Measurements from ENCODE around the gene PPM1A. TPM values are rescaled to one million over a fixed set of nuclear protein-coding genes. Genes with fewer than 3 reads are reported as not detected.
A peak's percentile ranks its signal among the peaks of the same experiment; 100 is the strongest.
"Not testable (repeated sequence)": the region's sequence is repeated elsewhere in the genome, so short reads cannot be mapped to it uniquely, and the experiment has no call there.

PPM1A gene
- total RNA-seq, 2 experiments from 2014 or later: 40.5 to 47.2 TPM

DNA sequence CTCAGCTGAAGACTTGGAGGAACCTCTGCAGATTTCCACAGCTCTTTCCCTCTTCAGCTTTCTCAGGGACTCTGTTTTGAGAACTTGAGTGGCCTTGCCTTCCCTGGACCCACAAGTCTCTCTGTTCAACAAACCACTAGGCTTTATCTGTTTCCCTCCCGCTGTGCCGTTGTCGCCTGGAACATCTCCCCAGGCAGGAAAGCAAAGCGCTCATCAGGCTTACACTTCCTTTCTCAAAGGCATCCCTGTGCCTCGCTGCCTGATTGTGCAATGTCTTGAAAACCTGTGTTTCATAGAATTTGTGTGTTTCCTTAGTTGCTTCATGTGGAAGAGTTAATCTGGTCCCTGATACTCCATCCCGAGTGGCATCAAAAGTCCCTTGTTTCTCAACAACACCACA, 64.1 kb downstream of the PPM1A start:
- no peaks in the 10 kb centered on the region for H3K36me3 Mint-ChIP-seq
- H3K4me3 Mint-ChIP-seq: no peak overlapping the region
- no peaks in the 10 kb centered on the region for H3K4me1 Mint-ChIP-seq
- peaks cover 20% of the 10 kb centered on the region for H3K27me3 Mint-ChIP-seq
- DNase-seq: no peak
- H3K9me3 Mint-ChIP-seq: no peaks in the 10 kb centered on the region
- no peak overlapping the region for H3K27ac Mint-ChIP-seq

- Mint-ChIP-seq H3K36me3 (no peaks in the 10 kb centered on the region), H3K27me3 (peaks cover 20% of the 10 kb centered on the region), H3K9me3 (no peaks in the 10 kb centered on the region), H3K4me3 (no peak overlapping the region), H3K27ac (no peak overlapping the region), H3K4me1 (no peaks in the 10 kb centered on the region)
- no peak for DNase-seq
These were observed 66.4 kb downstream of the PPM1A start for GRCh38 chr14:60315196-60315990.

- Mint-ChIP-seq H3K36me3 (no peaks in the 10 kb centered on the region), H3K9me3 (no peaks in the 10 kb centered on the region), H3K27me3 (peaks cover 16% of the 10 kb centered on the region), H3K4me1 (no peaks in the 10 kb centered on the region), H3K4me3 (no peak overlapping the region), H3K27ac (no peak overlapping the region)
- no peak for DNase-seq
These were observed 68.6 kb downstream of the PPM1A start for GRCh38 chr14:60317609-60318008.

DNA sequence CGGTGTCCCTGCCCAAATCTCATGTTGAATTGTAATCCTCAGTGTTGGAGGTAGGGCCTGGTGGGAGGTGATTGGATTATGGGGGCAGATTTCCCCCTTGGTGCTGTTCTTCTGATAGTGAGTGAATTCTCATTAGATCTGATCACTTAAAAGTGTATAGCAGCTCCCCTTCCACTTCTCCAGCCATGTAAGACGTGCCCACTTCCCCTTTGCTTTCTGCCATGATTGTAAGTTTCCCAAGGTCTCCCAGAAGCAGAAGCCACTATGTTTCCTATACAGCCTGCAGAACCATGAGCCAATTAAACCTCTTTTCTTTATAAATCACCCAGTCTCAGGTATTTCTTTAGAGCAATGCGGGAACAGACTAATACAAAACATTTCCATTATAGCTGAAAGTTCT, 71.8 kb downstream of the PPM1A start:
- H3K4me3 Mint-ChIP-seq, H3K36me3 Mint-ChIP-seq, H3K9me3 Mint-ChIP-seq, H3K4me1 Mint-ChIP-seq, DNase-seq, H3K27ac Mint-ChIP-seq: not testable (repeated sequence)
- peaks cover 16% of the 10 kb centered on the region for H3K27me3 Mint-ChIP-seq

- H3K27me3 Mint-ChIP-seq: peaks cover 22% of the 10 kb centered on the region
- peaks cover 13% of the 10 kb centered on the region for H3K4me1 Mint-ChIP-seq
- no peak for DNase-seq
- H3K9me3 Mint-ChIP-seq: no peaks in the 10 kb centered on the region
- no peak overlapping the region for H3K27ac Mint-ChIP-seq
- no peak overlapping the region for H3K4me3 Mint-ChIP-seq
- H3K36me3 Mint-ChIP-seq: no peaks in the 10 kb centered on the region
These were observed 74.3 kb downstream of the PPM1A start for GRCh38 chr14:60323199-60323896.

DNA sequence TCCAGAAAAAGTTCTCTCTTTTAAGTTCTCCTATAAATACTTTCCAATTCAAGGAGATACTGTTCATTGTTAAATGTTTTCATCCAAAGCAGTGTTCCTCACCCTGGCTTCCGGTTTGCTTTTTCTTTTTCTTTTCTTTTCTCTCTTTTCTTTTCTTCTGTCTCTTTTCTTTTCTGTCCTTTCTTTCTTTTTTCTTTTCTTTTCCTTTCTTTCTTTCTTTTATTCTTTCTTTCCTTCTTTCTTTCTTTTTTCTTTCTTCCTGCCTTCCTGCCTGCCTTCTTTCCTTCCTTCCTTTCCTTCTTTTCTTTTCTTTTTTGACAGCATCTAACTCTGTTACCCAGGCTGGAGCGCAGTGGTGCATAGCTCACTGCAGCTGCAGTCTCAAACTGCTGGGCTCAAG, 75.8 kb downstream of the PPM1A start:
- Mint-ChIP-seq H3K27ac (no peak overlapping the region), H3K36me3 (no peaks in the 10 kb centered on the region), H3K4me3 (no peak overlapping the region), H3K27me3 (peaks cover 22% of the 10 kb centered on the region), H3K4me1 (peaks cover 21% of the 10 kb centered on the region), H3K9me3 (no peaks in the 10 kb centered on the region)
- no peak for DNase-seq

DNA sequence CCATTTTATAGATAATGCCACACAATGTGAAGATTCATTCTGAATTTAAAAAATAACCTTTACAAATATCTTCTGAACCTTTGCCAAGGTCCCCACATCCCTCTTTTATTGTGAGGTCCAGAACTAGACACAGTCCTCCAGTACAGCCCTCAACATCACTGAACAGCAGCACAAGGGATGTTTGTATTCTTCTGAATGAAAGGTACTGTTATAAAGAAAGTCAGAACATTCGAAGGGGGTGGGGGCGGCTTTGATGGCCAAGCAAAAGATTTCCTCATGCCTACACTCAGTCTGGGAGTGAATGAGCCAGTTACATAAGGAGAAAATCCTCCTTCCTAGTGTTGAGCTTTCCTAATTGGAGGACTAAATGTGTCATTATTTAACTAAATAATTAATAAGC, 77.3 kb downstream of the PPM1A start:
- peaks cover 22% of the 10 kb centered on the region for H3K27me3 Mint-ChIP-seq
- H3K27ac Mint-ChIP-seq: no peak overlapping the region
- H3K36me3 Mint-ChIP-seq: no peaks in the 10 kb centered on the region
- H3K4me3 Mint-ChIP-seq: no peak overlapping the region
- H3K4me1 Mint-ChIP-seq: peaks cover 27% of the 10 kb centered on the region
- DNase-seq: no peak
- H3K9me3 Mint-ChIP-seq: no peaks in the 10 kb centered on the region

DNA sequence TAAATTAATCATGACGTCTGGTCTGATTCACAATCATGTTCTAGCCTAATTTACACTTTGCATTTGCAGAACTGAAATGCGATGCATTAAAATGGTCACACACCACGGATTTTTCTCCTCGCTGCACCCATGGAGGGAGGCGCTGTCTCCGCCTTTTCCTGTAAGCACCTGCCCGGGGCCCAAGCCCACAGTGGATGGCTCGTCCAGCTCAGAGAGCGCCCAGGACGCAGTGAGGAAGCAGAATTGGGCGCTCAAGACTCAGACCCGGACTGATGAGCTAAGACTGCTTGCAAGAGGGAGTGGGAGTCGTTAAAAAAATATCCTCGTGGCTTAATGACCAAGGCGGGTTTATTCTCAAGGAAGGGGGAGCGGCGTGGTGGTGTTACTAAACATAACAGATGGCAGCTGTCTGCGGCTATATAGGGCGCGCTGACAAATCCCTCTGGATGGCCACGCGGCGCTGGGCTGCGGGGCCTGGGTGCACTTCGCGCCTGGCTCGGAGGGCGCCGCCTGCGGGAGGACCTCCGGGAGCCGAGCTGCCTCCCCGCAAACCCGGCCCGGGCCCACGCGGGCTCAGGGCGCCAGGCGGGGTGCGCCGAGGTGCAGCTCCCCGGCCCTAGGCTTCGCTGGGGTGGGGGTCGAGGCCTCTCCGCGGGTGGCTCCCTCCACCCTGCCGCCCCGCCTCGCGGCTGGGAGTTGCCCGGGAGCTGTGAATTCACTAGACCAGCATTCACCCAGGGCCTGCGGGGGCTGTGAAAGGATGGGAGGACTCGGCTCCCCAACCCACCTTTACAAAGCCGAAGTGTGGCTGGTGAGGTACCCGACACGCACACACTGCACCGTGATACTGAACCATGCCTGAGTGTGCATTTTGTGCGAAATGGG, 78.7 kb downstream of the PPM1A start:
- Mint-ChIP-seq H3K27ac (peak overlapping the region; percentile 77), H3K9me3 (no peaks in the 10 kb centered on the region), H3K36me3 (no peaks in the 10 kb centered on the region), H3K27me3 (peaks cover 22% of the 10 kb centered on the region), H3K4me1 (peaks cover 40% of the 10 kb centered on the region), H3K4me3 (peak overlapping the region; percentile 86)
- DNase-seq: peak; percentile 56

DNA sequence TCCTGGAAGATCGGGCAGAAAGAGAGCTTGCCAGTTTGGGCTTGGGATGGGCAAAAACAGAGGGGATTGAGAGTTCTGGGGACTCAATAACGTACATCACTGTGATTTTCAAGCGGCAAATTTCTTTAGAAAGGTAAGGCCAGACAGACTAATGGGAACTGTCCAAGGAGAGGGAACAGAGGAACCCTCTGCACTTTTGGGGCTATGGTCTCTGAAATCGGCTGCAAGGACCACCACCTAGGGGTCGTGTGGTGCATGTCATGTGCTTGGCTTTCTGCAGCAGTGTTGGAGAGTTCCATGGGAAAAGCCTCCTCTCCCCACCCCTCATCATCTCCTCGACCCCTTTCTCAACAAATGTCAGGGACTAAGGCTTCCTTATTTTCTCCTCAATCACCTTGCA, 79.6 kb downstream of the PPM1A start:
- H3K4me3 Mint-ChIP-seq: peak overlapping the region; percentile 52
- DNase-seq: no peak
- no peaks in the 10 kb centered on the region for H3K9me3 Mint-ChIP-seq
- H3K36me3 Mint-ChIP-seq: no peaks in the 10 kb centered on the region
- H3K27ac Mint-ChIP-seq: no peak overlapping the region
- H3K4me1 Mint-ChIP-seq: peaks cover 44% of the 10 kb centered on the region
- H3K27me3 Mint-ChIP-seq: peaks cover 24% of the 10 kb centered on the region

DNA sequence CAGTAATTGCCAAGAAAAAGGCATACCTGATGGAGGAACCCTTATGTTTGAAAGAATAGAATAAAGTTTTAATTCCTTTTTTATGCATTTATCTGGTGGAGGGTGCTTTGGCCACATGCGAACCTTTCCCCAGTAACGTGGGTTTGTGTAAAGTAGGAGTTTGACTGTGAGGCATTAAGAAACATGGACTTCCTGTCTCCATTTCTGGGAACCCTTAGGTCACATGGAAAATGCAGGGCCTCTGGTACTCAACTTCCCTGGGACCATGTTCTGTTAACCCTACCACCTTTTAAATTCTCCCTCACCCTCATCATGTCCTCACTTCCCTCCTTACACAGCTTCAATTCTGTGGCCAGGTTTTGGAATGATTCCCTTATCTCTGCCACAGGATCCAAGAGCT, 80.3 kb downstream of the PPM1A start:
- Mint-ChIP-seq H3K4me1 (peaks cover 44% of the 10 kb centered on the region), H3K4me3 (no peak overlapping the region), H3K27ac (no peak overlapping the region), H3K9me3 (no peaks in the 10 kb centered on the region), H3K36me3 (no peaks in the 10 kb centered on the region), H3K27me3 (peaks cover 30% of the 10 kb centered on the region)
- DNase-seq: no peak

DNA sequence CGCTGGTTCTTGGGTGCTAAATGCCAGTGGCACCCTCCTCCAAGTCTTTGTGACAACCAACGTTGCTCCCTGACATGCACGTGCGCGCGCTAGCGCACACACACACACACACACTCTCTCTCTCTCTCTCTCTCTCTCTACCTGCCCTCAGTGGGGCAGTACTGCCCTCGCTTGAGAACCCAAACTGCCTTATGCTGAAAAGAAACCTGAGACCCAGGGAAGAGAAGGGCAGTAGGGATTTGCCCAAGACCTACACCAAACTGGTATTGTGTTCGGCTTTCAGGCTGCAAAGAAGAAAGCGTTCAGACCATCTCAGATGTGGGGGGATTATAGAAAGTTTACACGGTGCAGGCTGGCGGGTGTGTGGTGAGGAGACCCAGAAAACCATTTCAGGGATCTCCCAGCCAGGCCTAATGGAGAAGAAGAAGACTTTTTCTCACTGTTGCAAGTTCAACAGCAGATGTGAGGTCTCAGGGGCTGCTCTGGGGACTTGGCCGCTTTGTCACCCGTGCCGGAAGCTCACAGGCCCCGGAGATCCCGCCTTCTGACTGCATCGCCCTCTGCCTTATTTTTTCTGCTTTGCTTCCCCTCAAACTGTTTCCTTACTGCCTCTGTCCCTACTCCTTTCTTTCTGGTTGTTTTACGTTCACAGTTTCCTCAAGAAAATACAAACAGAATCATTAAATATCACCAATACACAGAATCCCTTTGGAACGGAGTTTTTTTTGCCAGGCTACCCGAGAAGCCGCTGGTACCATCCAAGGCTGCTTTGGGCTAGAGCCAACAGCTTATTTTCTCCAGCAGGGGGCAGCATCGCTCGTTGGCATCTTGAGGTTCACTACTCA, 82.4 kb downstream of the PPM1A start:
- peaks cover 44% of the 10 kb centered on the region for H3K4me1 Mint-ChIP-seq

GRCh38 chr14:60332046-60332399, 83.0 kb downstream of the PPM1A start:
- H3K36me3 Mint-ChIP-seq: no peaks in the 10 kb centered on the region
- no peak for DNase-seq
- peaks cover 29% of the 10 kb centered on the region for H3K27me3 Mint-ChIP-seq
- peak overlapping the region; percentile 96 for H3K4me3 Mint-ChIP-seq
- H3K9me3 Mint-ChIP-seq: no peaks in the 10 kb centered on the region
- H3K4me1 Mint-ChIP-seq: peaks cover 40% of the 10 kb centered on the region
- H3K27ac Mint-ChIP-seq: peak overlapping the region; percentile 98

More for the DNA sequence above, 82.4 kb downstream of the PPM1A start:
- Mint-ChIP-seq H3K27ac (peak overlapping the region; percentile 98), H3K9me3 (no peaks in the 10 kb centered on the region), H3K36me3 (no peaks in the 10 kb centered on the region), H3K27me3 (peaks cover 31% of the 10 kb centered on the region), H3K4me3 (peak overlapping the region; percentile 96)
- peak; percentile 79 for DNase-seq

DNA sequence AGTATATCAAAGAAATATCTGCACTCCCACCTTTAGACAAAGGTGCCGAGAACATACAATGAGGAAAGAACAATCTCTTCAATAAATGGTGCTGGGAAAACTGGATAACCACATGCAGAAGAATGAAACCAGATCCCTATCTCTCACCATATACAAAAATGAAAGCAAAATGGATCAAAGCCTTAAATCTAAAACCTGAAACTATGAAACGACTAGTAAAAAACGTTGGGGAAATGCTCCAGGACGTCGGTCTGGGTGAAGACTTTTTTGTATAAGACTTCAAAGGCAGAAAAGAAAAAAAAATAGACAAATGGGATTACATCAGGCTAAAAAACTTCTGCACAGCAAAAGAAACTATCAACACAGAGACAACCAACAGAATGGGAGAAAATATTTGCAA, 83.8 kb downstream of the PPM1A start:
- Mint-ChIP-seq H3K9me3 (no peaks in the 10 kb centered on the region), H3K27ac (no peak overlapping the region), H3K27me3 (peaks cover 31% of the 10 kb centered on the region), H3K36me3 (no peaks in the 10 kb centered on the region), H3K4me1 (peaks cover 35% of the 10 kb centered on the region), H3K4me3 (peak overlapping the region; percentile 0)
- DNase-seq: no peak

GRCh38 chr14:60339571-60339970, 90.5 kb downstream of the PPM1A start:
- H3K36me3 Mint-ChIP-seq: no peaks in the 10 kb centered on the region
- no peak overlapping the region for H3K4me3 Mint-ChIP-seq
- DNase-seq: no peak
- peaks cover 3% of the 10 kb centered on the region for H3K9me3 Mint-ChIP-seq
- H3K4me1 Mint-ChIP-seq: no peaks in the 10 kb centered on the region
- no peak overlapping the region for H3K27ac Mint-ChIP-seq
- peaks cover 31% of the 10 kb centered on the region for H3K27me3 Mint-ChIP-seq
